ENCODE measurements around the gene KRTAP23-1.

Gene KRTAP23-1, protein sequence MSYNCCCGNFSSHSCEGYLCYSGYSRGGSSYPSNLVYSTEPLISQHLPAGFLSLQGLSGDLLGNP

DNA sequence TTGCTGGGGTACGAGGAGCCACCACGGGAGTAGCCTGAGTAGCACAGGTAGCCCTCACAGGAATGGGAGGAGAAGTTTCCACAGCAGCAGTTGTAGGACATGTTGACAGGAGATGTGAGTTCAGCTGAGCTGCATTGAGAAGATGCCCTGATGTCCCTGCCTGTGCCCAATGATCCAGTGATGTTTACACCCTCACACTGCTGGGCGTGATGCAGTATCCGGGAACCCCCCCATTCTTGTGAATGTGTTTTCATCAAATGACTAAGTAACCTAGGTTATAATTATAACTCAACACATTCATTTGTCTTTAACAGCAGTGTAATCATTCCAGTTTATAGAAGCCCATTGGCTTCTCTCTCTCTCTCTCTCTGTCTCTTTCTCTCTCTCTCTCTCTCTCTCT, at the start of gene KRTAP23-1:
Gene KRTAP23-1 (minus strand): TSS at position 101 of the 400 bp plus-strand sequence. CDS start 0 bp downstream, at position 101.
- DNase-seq = no peak

DNA sequence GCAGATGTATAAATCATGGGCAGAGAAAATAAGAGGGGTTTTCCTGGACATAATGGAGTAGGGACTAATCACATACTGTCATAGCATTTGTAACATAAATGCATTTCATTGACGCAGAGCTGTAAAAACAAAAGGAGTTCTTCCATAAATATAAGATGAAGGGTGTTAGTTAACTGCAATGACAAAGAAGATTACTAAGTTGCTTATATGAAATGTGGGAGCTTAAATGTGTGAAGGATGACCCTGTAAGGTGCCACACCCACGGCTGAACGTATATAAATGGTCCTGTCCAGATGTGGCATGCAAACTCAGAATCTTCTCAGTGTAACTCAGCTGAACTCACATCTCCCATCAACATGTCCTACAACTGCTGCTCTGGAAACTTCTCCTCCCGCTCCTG, 47.3 kb upstream of the KRTAP23-1 start, which contains the start of gene KRTAP13-1:
Gene KRTAP13-1 (plus strand): TSS at position 301 of the 400 bp plus-strand sequence. CDS start 56 bp downstream, at position 357.
- no peak for DNase-seq

DNA sequence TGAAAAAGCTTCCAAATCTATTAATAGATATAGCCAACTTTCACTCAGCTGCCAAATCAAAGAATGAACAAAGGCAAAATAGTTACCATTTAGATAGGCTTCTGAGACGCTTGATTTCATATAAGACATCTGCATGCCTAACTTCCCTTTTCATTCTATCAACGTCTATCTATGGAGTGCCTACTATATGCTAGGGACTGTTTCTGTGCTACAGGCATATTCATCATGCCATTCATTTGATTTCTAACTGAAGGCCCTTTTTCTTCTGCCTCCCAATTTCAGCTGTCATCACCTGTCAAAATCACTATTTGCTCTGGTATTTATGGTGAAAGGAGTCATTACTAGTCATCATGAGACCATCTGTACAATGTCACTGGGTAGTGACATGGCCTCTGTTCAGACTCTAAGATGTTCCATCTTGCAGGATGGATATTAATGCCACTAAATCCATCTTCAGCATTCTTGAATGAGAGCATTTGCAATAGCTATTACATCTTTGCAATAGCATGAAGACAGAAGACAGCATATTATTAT, 43.2 kb upstream of the KRTAP23-1 start:
- DNase-seq = no peak

DNA sequence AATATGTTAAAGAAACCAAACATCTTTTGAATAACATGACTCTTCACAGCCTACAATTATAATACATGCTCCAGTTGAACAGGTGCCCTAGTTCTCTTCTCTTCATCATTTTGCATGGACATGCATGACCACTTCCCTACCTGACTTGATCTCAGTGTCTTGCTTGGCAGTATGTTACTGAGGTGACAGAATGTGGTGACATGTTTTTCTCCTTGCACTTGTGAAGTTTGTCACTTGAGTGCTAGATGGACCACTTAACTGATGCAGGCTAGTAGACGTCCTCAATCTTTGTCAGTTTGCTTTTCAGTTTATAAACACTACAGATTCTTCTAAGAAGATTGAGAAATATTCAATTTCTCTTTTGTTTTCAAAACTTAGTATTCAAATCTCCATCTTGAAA, 33.8 kb upstream of the KRTAP23-1 start:
- DNase-seq = no peak

DNA sequence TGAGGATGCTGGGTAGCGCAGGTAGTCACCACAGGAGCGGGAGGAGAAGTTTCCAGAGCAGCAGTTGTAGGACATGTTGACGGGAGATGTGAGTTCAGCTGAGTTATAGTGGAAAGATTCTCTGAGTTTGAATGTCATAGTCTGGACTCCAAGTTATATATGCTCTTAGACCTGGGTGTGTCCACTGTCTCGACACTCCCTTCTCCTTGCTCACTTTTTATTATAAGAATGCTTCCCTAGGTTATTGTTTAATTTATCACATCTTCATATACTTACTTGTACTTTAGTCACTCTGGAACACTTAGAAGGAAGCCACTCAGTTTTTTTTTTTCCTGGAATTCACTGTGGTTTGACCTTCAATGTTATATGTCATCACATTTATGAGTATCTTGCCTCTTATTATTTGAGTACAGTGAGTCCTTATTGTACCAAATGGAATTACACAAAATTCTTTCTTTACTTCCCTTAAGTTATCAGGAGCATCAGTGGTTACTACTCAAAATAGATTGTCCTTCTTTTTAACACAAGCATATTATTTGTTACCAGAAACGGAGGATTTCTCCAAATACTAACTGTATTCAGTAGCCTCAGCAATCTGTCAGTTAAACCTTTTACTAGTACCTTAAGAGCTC, 23.8 kb upstream of the KRTAP23-1 start, which contains the start of gene KRTAP13-2:
Gene KRTAP13-2 (minus strand): TSS at position 133 of the 632 bp plus-strand sequence. CDS start 58 bp downstream, at position 75.
- DNase-seq = no peak

DNA sequence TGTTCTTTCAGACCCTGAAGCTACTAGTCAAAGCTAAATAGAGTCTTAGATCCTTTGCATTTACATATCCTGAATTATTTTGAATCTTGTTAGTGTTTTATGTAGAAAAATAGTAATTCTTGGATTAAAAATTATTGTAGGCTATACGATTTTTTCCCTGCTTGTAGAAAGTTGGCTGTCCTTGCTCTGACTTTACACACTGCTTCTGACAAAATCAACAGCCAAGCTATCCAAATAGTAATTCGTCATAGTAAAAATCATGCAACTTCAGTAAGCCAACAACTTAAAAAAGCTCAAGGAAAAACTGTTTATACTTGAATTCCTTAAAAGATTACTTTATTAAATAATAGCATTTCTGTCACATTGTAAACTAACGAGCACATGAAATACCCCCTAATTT, 7.5 kb upstream of the KRTAP23-1 start:
- no peak for DNase-seq

DNA sequence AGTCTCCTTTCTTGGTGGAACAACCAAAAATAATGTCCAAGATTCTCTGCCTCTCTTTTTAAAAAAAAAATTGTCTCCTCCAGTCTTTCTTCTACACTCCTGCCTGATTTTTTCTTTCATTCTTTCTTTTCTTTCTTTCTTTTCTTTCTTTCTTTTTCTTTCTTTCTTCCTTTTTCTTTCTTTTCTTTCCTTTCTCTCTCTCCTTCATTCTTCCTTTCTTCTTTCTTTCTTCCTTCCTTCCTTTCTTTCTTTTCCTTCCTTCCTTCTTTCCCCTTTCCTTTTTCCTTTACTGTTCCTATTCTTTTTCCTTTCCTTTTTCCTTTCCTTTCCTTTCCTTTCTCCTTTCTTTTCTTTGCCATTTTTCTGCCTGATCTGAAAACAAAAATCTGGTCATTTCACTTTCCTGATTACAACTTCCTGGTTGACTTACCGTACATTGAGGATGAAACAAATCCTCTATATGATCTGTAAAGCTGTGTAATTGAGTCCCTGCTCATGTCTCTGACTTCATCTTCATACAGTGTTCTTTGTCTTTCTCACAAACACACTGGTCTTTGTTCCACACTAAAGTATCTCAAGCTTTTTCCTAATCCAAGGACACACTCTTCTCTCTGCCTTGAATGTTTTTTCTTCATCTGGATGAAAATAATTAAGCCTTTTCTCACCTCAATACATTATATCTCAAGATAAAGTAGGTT, 6.1 kb upstream of the KRTAP23-1 start:
- no peak for DNase-seq

DNA sequence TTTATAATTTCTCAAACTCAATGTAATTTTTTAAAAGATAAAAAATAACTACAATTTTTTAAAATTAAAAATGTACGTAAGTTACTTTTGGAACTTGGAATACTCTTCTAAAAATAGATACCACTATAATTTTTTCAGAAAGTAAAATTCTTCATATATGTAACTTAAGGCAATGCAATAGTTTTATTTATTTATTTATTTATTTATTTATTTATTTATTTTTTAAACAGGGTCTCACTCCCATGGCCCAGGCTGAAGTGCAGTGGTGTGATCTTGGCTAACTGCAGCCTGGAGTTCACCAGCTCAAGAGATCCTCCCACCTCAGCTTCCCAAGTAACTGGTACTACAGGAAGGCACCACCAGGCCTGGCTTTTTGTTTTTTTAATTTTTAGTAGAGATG, 3.1 kb upstream of the KRTAP23-1 start:
- DNase-seq = no peak

- peak in 1 of 2 experiments; percentile 19 for DNase-seq
Measured at GRCh38 chr21:30349572-30349971, 1.2 kb upstream of the KRTAP23-1 start.

DNA sequence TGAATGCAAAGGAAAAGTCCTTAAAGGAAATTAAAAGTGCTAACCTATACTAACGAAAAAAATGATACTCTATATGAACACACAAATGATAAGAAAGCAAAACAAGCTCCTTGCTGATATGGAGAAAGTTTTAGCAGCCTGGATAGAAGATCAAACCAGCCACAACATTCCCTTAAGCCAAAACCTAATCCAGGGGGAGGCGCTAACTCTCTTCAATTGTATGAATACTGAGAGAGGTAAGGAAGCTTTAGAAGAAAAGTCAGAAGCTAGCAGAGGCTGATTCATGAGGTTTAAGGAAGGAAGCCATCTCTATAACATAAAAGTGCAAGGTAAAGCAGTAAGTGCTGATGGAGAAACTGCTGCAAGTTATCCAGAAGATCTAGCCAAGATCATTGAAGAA, 3.4 kb downstream of the KRTAP23-1 start:
- no peak for DNase-seq

- peak in 1 of 2 experiments; percentile 2 for DNase-seq
Measured at GRCh38 chr21:30340714-30341573, 7.5 kb downstream of the KRTAP23-1 start.

GRCh38 chr21:30338717-30339116, 9.7 kb downstream of the KRTAP23-1 start:
- no peak for DNase-seq

GRCh38 chr21:30337772-30338171, 10.6 kb downstream of the KRTAP23-1 start:
- no peak for DNase-seq

DNA sequence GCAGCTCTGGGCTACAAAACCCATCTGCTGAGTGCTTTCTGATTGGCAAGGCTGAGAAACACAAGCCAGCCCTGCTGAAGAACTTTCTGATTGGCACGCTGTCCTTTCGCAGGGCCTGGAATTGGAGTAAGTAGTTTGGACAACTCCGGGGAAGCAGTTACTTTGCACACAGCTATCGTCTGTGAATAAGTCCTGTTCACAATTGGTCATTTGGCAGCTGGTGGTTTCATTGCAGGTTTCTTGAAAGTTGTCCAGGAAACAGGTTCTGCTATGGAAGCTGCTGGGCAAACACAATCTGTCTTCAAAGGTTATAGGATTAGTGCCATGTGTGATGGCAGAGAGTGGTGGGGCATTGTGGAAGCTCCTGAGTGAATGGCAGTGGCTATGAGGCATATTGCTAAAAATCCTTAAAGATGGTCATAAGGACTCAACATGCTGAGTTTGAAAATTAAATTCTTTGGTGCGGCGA, 11.1 kb downstream of the KRTAP23-1 start, which contains the start of gene KRTAP27-1:
Gene KRTAP27-1 (minus strand): TSS at position 419 of the 469 bp plus-strand sequence. CDS start 26 bp downstream, at position 393.
- no peak for DNase-seq

DNA sequence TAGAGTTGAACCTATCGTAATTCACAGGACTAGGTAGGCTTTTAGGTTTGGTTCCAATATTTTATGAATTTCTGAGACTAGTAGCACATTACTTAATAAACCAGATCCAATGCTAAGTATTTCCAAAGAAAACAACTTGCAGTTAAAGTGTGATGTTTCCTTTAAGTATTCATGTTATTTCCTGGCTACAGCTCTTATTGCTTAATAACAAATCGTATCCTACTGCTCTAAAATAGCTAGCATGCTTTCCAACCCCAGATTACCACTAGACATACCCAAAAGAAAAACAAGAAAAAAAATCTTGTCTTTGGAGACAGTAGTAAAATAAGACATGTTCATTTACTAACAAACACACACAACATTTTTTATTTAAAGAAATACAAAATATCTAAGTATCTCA, 11.8 kb downstream of the KRTAP23-1 start:
- DNase-seq = no peak

DNA sequence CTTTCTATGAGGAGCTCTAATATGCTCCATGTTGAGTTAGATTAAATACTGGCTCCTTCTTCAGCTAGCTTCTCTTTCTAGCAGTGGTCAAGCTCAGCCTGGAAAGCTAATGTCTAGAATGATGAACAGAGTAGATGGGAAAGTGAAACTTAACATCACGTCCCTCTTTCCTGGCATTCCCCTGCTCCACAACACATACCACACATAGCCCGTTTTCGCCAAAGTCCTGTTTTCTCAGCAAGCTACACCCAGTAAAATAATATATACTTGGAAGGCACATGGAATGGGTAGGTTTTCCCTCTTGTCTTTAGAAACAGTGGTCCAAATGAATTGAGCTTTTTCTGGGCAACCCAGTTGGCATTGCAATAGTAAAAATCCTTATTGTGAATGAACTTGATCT, 14.7 kb downstream of the KRTAP23-1 start:
- DNase-seq = no peak

DNA sequence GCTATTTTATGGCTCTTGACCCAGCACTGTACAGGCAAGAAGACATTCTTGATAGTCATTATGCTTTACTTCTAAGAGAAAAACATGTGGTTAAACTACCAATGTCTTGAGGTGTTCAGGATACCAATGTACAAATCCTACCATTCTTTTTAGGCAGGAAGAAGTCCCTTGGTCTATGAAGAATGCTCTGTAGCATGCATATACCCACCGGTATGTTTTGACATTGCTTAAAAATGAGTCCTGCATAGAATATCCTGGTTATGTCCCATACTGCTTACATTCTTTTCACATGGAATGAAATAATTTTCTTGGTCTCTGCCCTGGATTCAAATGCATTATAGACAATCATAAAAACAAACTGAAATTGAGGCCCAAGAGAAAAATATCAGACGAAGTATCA, 15.7 kb downstream of the KRTAP23-1 start:
- no peak for DNase-seq

DNA sequence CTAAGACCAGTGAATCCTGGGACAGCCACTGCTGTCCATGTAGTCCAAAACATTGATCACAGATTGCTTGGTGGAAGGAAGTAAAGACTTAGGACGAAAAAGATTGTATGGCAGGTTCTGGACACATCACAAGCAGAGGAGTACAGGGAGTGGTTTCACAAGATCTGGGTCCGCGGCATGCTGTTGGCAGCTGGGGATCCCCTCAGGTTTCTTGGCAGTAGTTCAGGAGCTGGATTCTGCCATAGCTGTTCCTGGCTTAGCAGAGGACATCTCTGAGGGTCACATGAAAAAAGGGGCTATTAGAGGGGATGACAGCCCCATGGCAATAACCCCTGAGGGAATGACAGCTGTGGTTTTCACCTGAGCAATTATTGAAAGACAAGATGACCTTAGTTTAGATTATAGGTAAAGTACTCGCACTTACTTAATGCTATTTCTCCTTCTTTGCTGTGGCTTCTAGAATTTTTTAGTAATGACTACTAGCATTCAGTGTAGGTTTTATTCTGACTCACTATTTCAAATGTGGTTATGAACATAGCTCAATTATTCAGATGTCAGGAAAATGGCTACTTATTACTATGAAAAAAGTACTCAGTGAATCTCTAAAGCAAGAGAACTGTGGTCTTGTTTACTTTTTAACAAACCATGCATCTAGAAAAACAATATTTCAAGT, 19.1 kb downstream of the KRTAP23-1 start:
- no peak for DNase-seq

DNA sequence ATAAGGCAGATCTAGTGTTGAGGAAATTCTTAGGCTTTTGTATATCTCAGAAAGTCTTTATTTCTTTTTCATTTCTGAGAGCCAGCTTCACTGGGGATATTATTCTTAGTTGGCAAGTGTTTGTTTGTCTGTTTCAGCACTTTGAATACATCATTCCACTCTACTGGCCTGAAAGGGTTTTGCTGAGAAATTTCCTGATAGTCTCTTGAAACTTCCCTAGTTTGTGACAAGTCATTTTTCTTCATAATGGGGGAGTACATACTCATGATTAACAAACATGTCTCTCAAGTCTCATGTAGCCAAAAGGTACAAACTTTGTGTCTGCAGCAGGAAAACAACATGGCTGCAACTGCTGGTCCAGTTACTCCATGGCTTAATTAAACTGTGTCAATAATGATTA, 22.0 kb downstream of the KRTAP23-1 start:
- no peak for DNase-seq

DNA sequence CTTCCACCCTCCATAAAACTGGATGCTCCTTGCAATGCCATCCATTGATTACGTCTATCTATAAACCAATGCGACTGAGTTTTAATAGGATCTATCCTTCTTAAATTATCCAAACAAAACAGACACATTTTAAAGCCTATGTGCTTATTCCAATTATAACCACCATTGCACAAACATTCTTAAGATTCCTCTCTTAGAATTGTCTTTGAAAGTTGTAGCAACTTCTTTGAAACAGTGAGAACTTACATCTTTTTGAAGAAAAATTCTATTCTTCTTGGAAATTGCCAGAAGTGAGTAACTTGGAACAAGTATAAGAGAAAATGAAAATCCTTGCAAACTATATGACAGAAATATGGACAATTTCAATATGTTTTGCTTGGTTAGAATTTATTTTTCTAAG, 28.2 kb downstream of the KRTAP23-1 start, which contains the start of gene KRTAP26-1:
Gene KRTAP26-1 (minus strand): TSS at position 101 of the 400 bp plus-strand sequence. CDS start 280 bp downstream, outside the sequence.
- no peak for DNase-seq

GRCh38 chr21:30315701-30316100, 32.7 kb downstream of the KRTAP23-1 start:
- DNase-seq = no peak

DNA sequence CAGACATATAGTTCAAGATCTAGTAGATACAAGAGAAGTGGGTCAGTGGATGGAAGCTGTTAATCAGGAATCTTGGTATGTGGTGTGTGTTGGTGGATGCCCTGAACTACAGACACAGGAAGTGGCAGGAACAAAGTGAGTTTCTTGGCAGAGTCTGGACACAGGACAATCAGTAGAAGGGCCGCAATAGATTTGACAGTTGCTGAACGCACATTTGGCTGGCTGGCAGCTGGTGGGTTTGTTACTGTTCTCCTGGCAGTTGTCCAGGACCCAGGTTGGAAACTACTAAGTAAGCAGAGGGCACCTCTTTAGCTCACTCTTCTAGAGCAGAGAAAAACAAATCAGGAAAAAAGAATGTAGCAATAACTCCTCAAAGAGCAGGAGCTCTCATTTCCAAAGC, 41.5 kb downstream of the KRTAP23-1 start:
- DNase-seq = no peak
